Measurements from ENCODE around the gene MACROD2. TPM values are rescaled to one million over a fixed set of nuclear protein-coding genes. Genes with fewer than 3 reads are reported as not detected.

The MACROD2 gene
- total RNA-seq, 1 donor: 1.7 TPM

GRCh38 chr20:14386726-14387125, 391.4 kb downstream of the MACROD2 start:
- H3K27me3 ChIP-seq (ENCODE audit: insufficient read depth, low read length): no peaks in the 10 kb centered on the region
- no peaks in the 10 kb centered on the region for H3K9me3 ChIP-seq (ENCODE audit: low read depth, low read length)
- no peak overlapping the region for H3K4me3 ChIP-seq (ENCODE audit: low read length)
- H3K4me1 ChIP-seq (ENCODE audit: insufficient read depth, low read length): no peaks in the 10 kb centered on the region

GRCh38 chr20:14401479-14402138, 406.3 kb downstream of the MACROD2 start:
- no peaks in the 10 kb centered on the region for H3K9me3 ChIP-seq (ENCODE audit: low read depth, low read length)
- no peaks in the 10 kb centered on the region for H3K4me1 ChIP-seq (ENCODE audit: insufficient read depth, low read length)
- no peaks in the 10 kb centered on the region for H3K27me3 ChIP-seq (ENCODE audit: insufficient read depth, low read length)
- H3K4me3 ChIP-seq (ENCODE audit: low read length): no peak overlapping the region

GRCh38 chr20:14404515-14404914, 409.2 kb downstream of the MACROD2 start:
- H3K4me1 ChIP-seq (ENCODE audit: insufficient read depth, low read length): no peaks in the 10 kb centered on the region
- no peaks in the 10 kb centered on the region for H3K9me3 ChIP-seq (ENCODE audit: low read depth, low read length)
- no peak overlapping the region for H3K4me3 ChIP-seq (ENCODE audit: low read length)
- H3K27me3 ChIP-seq (ENCODE audit: insufficient read depth, low read length): no peaks in the 10 kb centered on the region

- Histone ChIP-seq H3K4me1 (ENCODE audit: insufficient read depth, low read length) (no peaks in the 10 kb centered on the region), H3K27me3 (ENCODE audit: insufficient read depth, low read length) (no peaks in the 10 kb centered on the region), H3K4me3 (ENCODE audit: low read length) (no peak overlapping the region), H3K9me3 (ENCODE audit: low read depth, low read length) (no peaks in the 10 kb centered on the region)
Observed at GRCh38 chr20:14406495-14406894, 411.2 kb downstream of the MACROD2 start.

GRCh38 chr20:14407336-14407735, 412.0 kb downstream of the MACROD2 start:
- no peaks in the 10 kb centered on the region for H3K27me3 ChIP-seq (ENCODE audit: insufficient read depth, low read length)
- no peak overlapping the region for H3K4me3 ChIP-seq (ENCODE audit: low read length)
- H3K4me1 ChIP-seq (ENCODE audit: insufficient read depth, low read length): no peaks in the 10 kb centered on the region
- H3K9me3 ChIP-seq (ENCODE audit: low read depth, low read length): no peaks in the 10 kb centered on the region

GRCh38 chr20:14410869-14411555, 415.7 kb downstream of the MACROD2 start:
- Histone ChIP-seq H3K4me3 (ENCODE audit: low read length) (no peak overlapping the region), H3K9me3 (ENCODE audit: low read depth, low read length) (no peaks in the 10 kb centered on the region), H3K27me3 (ENCODE audit: insufficient read depth, low read length) (no peaks in the 10 kb centered on the region), H3K4me1 (ENCODE audit: insufficient read depth, low read length) (no peaks in the 10 kb centered on the region)

- H3K9me3 ChIP-seq (ENCODE audit: low read depth, low read length): no peaks in the 10 kb centered on the region
- H3K4me3 ChIP-seq (ENCODE audit: low read length): no peak overlapping the region
- H3K4me1 ChIP-seq (ENCODE audit: insufficient read depth, low read length): no peaks in the 10 kb centered on the region
- H3K27me3 ChIP-seq (ENCODE audit: insufficient read depth, low read length): no peaks in the 10 kb centered on the region
Observed at GRCh38 chr20:14412065-14412681, 416.9 kb downstream of the MACROD2 start.

GRCh38 chr20:14413835-14414234, 418.5 kb downstream of the MACROD2 start:
- H3K4me1 ChIP-seq (ENCODE audit: insufficient read depth, low read length): no peaks in the 10 kb centered on the region
- no peaks in the 10 kb centered on the region for H3K27me3 ChIP-seq (ENCODE audit: insufficient read depth, low read length)
- H3K9me3 ChIP-seq (ENCODE audit: low read depth, low read length): no peaks in the 10 kb centered on the region
- H3K4me3 ChIP-seq (ENCODE audit: low read length): no peak overlapping the region

- Histone ChIP-seq H3K4me1 (ENCODE audit: insufficient read depth, low read length) (no peaks in the 10 kb centered on the region), H3K9me3 (ENCODE audit: low read depth, low read length) (no peaks in the 10 kb centered on the region), H3K4me3 (ENCODE audit: low read length) (no peak overlapping the region), H3K27me3 (ENCODE audit: insufficient read depth, low read length) (no peaks in the 10 kb centered on the region)
Observed at GRCh38 chr20:14414560-14414959, 419.2 kb downstream of the MACROD2 start.

- Histone ChIP-seq H3K27me3 (ENCODE audit: insufficient read depth, low read length) (no peaks in the 10 kb centered on the region), H3K9me3 (ENCODE audit: low read depth, low read length) (no peaks in the 10 kb centered on the region), H3K4me3 (ENCODE audit: low read length) (no peak overlapping the region), H3K4me1 (ENCODE audit: insufficient read depth, low read length) (no peaks in the 10 kb centered on the region)
Observed at GRCh38 chr20:14415467-14415866, 420.2 kb downstream of the MACROD2 start.

- Histone ChIP-seq H3K4me3 (ENCODE audit: low read length) (no peak overlapping the region), H3K4me1 (ENCODE audit: insufficient read depth, low read length) (no peaks in the 10 kb centered on the region), H3K9me3 (ENCODE audit: low read depth, low read length) (no peaks in the 10 kb centered on the region), H3K27me3 (ENCODE audit: insufficient read depth, low read length) (no peaks in the 10 kb centered on the region)
Observed at GRCh38 chr20:14418376-14418775, 423.1 kb downstream of the MACROD2 start.

- H3K4me1 ChIP-seq (ENCODE audit: insufficient read depth, low read length): no peaks in the 10 kb centered on the region
- H3K9me3 ChIP-seq (ENCODE audit: low read depth, low read length): no peaks in the 10 kb centered on the region
- no peak overlapping the region for H3K4me3 ChIP-seq (ENCODE audit: low read length)
- H3K27me3 ChIP-seq (ENCODE audit: insufficient read depth, low read length): no peaks in the 10 kb centered on the region
Observed at GRCh38 chr20:14422892-14423291, 427.6 kb downstream of the MACROD2 start.

GRCh38 chr20:14431568-14431967, 436.3 kb downstream of the MACROD2 start:
- H3K27me3 ChIP-seq (ENCODE audit: insufficient read depth, low read length): no peaks in the 10 kb centered on the region
- H3K4me3 ChIP-seq (ENCODE audit: low read length): no peak overlapping the region
- H3K4me1 ChIP-seq (ENCODE audit: insufficient read depth, low read length): no peaks in the 10 kb centered on the region
- H3K9me3 ChIP-seq (ENCODE audit: low read depth, low read length): no peaks in the 10 kb centered on the region

- no peaks in the 10 kb centered on the region for H3K9me3 ChIP-seq (ENCODE audit: low read depth, low read length)
- no peaks in the 10 kb centered on the region for H3K27me3 ChIP-seq (ENCODE audit: insufficient read depth, low read length)
- no peaks in the 10 kb centered on the region for H3K4me1 ChIP-seq (ENCODE audit: insufficient read depth, low read length)
- H3K4me3 ChIP-seq (ENCODE audit: low read length): no peak overlapping the region
Observed at GRCh38 chr20:14432085-14432484, 436.8 kb downstream of the MACROD2 start.

- H3K4me3 ChIP-seq (ENCODE audit: low read length): no peak overlapping the region
- H3K4me1 ChIP-seq (ENCODE audit: insufficient read depth, low read length): no peaks in the 10 kb centered on the region
- H3K27me3 ChIP-seq (ENCODE audit: insufficient read depth, low read length): no peaks in the 10 kb centered on the region
- no peaks in the 10 kb centered on the region for H3K9me3 ChIP-seq (ENCODE audit: low read depth, low read length)
Observed at GRCh38 chr20:14432597-14432996, 437.3 kb downstream of the MACROD2 start.
